ENCODE results near the gene SEC24B.

Gene SEC24B

GRCh38 chr4:109433205-109434006, at the start of gene SEC24B:
TSS of gene SEC24B (plus strand) at chr4:109433815. CDS start at chr4:109433870, 55 bp downstream.
- DNase-seq (ENCODE audit: extremely low spot score), result peak; percentile 77
- TF ChIP-seq SP1 (IDR thresholded peaks at IDR 0.05) (no peak), TARDBP (IDR thresholded peaks at IDR 0.05) (peak; percentile 78), HDGF (IDR thresholded peaks at IDR 0.05; ENCODE audit: borderline replicate concordance) (no peak), ZNF384 (IDR thresholded peaks at IDR 0.05) (no peak), ELF4 (IDR thresholded peaks at IDR 0.05) (no peak), SUZ12 (IDR thresholded peaks at IDR 0.05) (no peak), L3MBTL2 (conservative IDR thresholded peaks at IDR 0.05) (peak; percentile 75), NFRKB (IDR thresholded peaks at IDR 0.05) (no peak), FOXM1 (IDR thresholded peaks at IDR 0.05; ENCODE audit: borderline replicate concordance) (no peak; the same call in 1 of the 2 replicates), FOXA1 (IDR thresholded peaks at IDR 0.05) (no peak), ARNT (IDR thresholded peaks at IDR 0.05) (0 out of 2 replicates have a peak, but pooled peaks have one; percentile 46), FOXK2 (IDR thresholded peaks at IDR 0.05) (no peak), BHLHE40 (IDR thresholded peaks at IDR 0.05; ENCODE audit: borderline replicate concordance) (no peak), LEF1 (IDR thresholded peaks at IDR 0.05; ENCODE audit: borderline replicate concordance) (0 out of 2 replicates have a peak, but pooled peaks have one; percentile 61), PKNOX1 (IDR thresholded peaks at IDR 0.05) (no peak), CTBP1 (IDR thresholded peaks at IDR 0.05; ENCODE audit: borderline replicate concordance) (no peak)
- ChIA-PET CTCF (interaction anchor here (0.6 to 1.4 kb wide), 9 partner anchors 8 to 390 kb away, joined by 3 to 4 read pairs (median 3); no protein-coding TSS in a partner anchor), POLR2A (interaction anchor here (1.6 kb wide), 1 partner anchor 53 kb away, joined by 5 read pairs; no protein-coding TSS in a partner anchor)

- TF ChIP-seq NFRKB (IDR thresholded peaks at IDR 0.05), result no peak
- TF ChIP-seq FOXA1 (IDR thresholded peaks at IDR 0.05), result no peak
- TF ChIP-seq TARDBP (IDR thresholded peaks at IDR 0.05), result no peak
- TF ChIP-seq L3MBTL2 (conservative IDR thresholded peaks at IDR 0.05), result no peak
- TF ChIP-seq ARNT (IDR thresholded peaks at IDR 0.05), result no peak
- TF ChIP-seq LEF1 (IDR thresholded peaks at IDR 0.05; ENCODE audit: borderline replicate concordance), result no peak
- TF ChIP-seq PKNOX1 (IDR thresholded peaks at IDR 0.05), result no peak
- no peak for TF ChIP-seq CTBP1 (IDR thresholded peaks at IDR 0.05; ENCODE audit: borderline replicate concordance)
- TF ChIP-seq SUZ12 (IDR thresholded peaks at IDR 0.05), result no peak
- no peak for TF ChIP-seq FOXM1 (IDR thresholded peaks at IDR 0.05; ENCODE audit: borderline replicate concordance)
- no peak for TF ChIP-seq HDGF (IDR thresholded peaks at IDR 0.05; ENCODE audit: borderline replicate concordance)
- no peak for TF ChIP-seq FOXK2 (IDR thresholded peaks at IDR 0.05)
- no peak for TF ChIP-seq SP1 (IDR thresholded peaks at IDR 0.05)
- ChIA-PET POLR2A (interaction anchor here (0.7 kb wide), 1 partner anchor 432 kb away, joined by 3 read pairs; the partner anchor contains the start of gene GAR1), CTCF (interaction anchor here (0.6 kb wide), 1 partner anchor 49 kb away, joined by 4 read pairs; no protein-coding TSS in a partner anchor)
- DNase-seq (ENCODE audit: extremely low spot score), result no peak
Observed at GRCh38 chr4:109383823-109384222, 49.8 kb upstream of the SEC24B start.

GRCh38 chr4:109385260-109385659, 48.4 kb upstream of the SEC24B start:
- ChIA-PET POLR2A (no interaction called here), CTCF (interaction anchor here (0.6 kb wide), 1 partner anchor 21 kb away, joined by 3 read pairs; no protein-coding TSS in a partner anchor)
- DNase-seq (ENCODE audit: extremely low spot score), result no peak
- TF ChIP-seq FOXA1 (IDR thresholded peaks at IDR 0.05) (no peak), FOXM1 (IDR thresholded peaks at IDR 0.05; ENCODE audit: borderline replicate concordance) (no peak), ARNT (IDR thresholded peaks at IDR 0.05) (no peak), HDGF (IDR thresholded peaks at IDR 0.05; ENCODE audit: borderline replicate concordance) (no peak), NFRKB (IDR thresholded peaks at IDR 0.05) (no peak), ELF4 (IDR thresholded peaks at IDR 0.05) (no peak), L3MBTL2 (conservative IDR thresholded peaks at IDR 0.05) (no peak), ZNF384 (IDR thresholded peaks at IDR 0.05) (no peak), PKNOX1 (IDR thresholded peaks at IDR 0.05) (no peak), TARDBP (IDR thresholded peaks at IDR 0.05) (no peak), BHLHE40 (IDR thresholded peaks at IDR 0.05; ENCODE audit: borderline replicate concordance) (no peak), LEF1 (IDR thresholded peaks at IDR 0.05; ENCODE audit: borderline replicate concordance) (no peak), FOXK2 (IDR thresholded peaks at IDR 0.05) (no peak), SUZ12 (IDR thresholded peaks at IDR 0.05) (no peak), CTBP1 (IDR thresholded peaks at IDR 0.05; ENCODE audit: borderline replicate concordance) (no peak), SP1 (IDR thresholded peaks at IDR 0.05) (no peak)

GRCh38 chr4:109389369-109390114, 44.1 kb upstream of the SEC24B start:
- ChIA-PET POLR2A (no interaction called here), CTCF (no interaction called here)
- TF ChIP-seq ARNT (IDR thresholded peaks at IDR 0.05) (no peak), HDGF (IDR thresholded peaks at IDR 0.05; ENCODE audit: borderline replicate concordance) (no peak), FOXM1 (IDR thresholded peaks at IDR 0.05; ENCODE audit: borderline replicate concordance) (no peak), ELF4 (IDR thresholded peaks at IDR 0.05) (no peak), SP1 (IDR thresholded peaks at IDR 0.05) (no peak), TARDBP (IDR thresholded peaks at IDR 0.05) (no peak), BHLHE40 (IDR thresholded peaks at IDR 0.05; ENCODE audit: borderline replicate concordance) (no peak), NFRKB (IDR thresholded peaks at IDR 0.05) (no peak)
- peak; percentile 30 for DNase-seq (ENCODE audit: extremely low spot score)

Data from HEK293T (cell line).